Activated CD8-positive, alpha-beta memory T cell treated with anti-CD3 and anti-CD28 coated beads for 48 hours (primary cell): Measurements from ENCODE around the gene ERVW-1.
"Not testable (repeated sequence)": the region's sequence is repeated elsewhere in the genome, so short reads cannot be mapped to it uniquely, and the experiment has no call there.

Source experiments
- DNase-seq, 3 experiments: peaks; one replicate each; pipeline ENCODE4 v3.0.0-alpha.2; 2020; ENCODE audit warnings: low read depth in 2 of 3, low spot score in 2 of 3

ERVW-1 gene

GRCh38 chr7:92475261-92475770 is 2.4 kb downstream of the ERVW-1 start:
- DNase-seq = not testable (repeated sequence)

GRCh38 chr7:92473989-92474388 is 3.8 kb downstream of the ERVW-1 start:
- not testable (repeated sequence) for DNase-seq

DNA sequence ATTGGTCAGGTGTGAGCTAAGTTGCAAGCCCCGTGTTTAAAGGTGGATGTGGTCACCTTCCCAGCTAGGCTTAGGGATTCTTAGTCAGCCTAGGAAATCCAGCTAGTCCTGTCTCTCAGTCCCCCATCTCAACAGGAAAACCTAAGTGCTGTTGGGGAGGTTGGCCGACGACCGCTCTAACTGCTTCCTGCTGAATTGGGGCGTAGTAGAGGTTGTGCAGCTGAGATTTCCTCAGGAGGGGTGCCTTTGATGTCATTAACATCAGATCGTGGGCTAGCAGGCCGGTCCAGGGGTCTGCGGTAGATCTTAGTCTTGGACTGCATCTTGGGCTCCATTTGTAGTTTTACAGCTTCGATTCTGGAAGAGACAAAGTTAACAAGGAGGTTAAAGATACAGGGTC is 9.2 kb downstream of the ERVW-1 start:
- DNase-seq = not testable (repeated sequence)

DNA sequence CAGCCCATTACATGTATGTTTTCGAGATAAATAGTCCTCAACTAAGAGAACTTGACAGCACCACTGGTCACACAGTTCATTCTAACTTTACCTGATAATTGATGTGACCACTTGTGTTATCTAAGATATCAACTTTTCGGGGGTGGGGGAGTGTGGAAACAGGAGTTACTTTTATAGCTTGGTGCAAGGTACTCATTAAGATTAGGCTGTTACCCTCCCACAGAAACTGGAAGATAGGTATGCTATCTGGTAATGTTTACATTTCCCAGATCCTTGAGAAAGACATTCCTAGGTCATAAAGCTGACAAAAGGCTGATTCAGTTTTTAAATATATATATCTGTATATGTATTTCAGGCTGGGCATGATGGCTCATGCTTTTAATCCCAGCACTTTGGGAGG is 11.1 kb downstream of the ERVW-1 start:
- DNase-seq = no peak

DNA sequence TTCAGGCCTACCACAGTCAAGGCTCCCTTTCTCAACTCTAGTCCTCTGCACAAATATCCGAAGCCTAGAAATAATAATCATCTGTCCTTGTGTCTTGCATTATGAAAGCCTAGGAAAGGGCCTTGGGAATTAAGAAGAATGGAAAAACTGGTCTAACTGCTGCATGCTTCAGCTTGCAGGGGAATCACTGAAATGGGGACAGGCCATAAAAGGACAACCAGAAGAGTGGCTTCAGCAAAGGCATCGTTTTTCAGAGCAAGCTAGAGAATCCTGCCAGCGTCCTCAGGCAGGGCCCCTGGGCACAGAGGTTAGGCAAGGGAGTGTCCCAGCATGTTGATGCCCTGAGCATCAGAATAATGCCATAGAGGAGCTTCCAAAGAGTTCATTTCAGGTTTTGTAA is 13.2 kb downstream of the ERVW-1 start:
- no peak for DNase-seq

GRCh38 chr7:92462560-92462959 is 15.2 kb downstream of the ERVW-1 start:
- no peak for DNase-seq

- DNase-seq = no peak
Observed at GRCh38 chr7:92461027-92462003, 16.4 kb downstream of the ERVW-1 start.

DNA sequence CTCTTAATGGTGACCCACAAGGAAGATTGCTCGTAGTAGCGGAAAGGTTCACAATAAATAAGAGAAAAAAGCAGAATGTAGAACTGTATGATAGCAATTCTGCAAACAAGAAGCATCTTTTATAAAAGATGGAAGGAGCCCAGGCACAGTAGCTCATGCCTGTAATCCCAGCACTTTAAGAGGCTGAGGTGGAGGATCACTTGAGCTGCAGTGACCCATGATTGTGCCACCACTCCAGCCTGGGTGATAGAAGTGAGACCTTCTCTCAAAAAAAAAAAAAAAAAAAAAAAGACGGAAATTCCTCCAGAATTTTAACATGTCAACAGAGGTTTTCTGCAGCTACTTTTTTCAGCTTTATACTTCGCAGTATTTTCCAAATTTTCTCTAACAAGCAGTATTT is 17.2 kb downstream of the ERVW-1 start:
- DNase-seq = no peak

DNA sequence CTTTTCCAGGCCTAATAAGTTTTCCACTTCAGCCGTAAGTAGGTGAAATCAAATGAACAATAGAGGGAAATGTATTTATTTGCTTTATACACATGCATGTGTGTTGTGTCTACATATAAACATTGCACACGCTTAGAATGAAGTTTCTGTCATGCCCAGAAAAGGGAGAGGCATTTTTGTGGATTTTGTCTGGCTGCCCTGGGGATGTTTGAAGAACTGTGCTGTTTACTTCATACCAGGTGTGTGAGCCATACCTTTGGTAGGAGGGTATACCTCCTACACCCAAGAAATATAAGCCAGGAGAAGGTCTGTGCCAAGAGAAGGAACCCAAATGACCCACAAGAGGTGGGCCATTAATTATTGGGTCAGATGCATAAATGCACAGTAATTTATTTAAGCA is 17.6 kb downstream of the ERVW-1 start:
- DNase-seq = no peak

- DNase-seq = no peak
Observed at GRCh38 chr7:92456236-92456635, 21.5 kb downstream of the ERVW-1 start.

- DNase-seq = no peak
Observed at GRCh38 chr7:92451645-92452044, 26.1 kb downstream of the ERVW-1 start.

DNA sequence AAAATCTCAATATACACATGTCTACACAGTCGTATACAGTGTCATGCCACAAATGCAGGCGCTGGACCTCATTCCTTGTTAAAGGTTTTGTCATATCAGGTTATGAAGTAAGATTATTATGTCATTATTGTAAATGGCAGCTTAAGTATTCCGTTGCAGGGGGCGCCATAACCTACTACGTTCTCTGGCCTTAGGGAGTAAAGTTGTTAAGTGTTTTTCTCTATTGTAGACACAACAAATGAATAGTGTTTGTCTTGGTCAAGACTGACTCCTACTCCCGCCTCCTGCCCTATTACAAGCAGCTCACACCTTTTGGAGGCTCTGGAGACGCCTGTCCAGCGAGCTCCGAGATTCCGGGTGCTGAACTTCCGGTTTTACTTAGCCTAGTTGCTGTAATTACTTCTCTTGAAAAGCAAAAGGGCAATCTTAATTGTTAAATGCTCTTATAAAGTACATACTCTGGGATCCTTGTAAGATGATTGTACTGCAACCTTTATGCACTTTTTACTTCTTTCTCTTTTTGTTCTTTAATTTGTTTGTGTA is 29.5 kb downstream of the ERVW-1 start:
- DNase-seq = peak; percentile 2 to 16 (median 7)

DNA sequence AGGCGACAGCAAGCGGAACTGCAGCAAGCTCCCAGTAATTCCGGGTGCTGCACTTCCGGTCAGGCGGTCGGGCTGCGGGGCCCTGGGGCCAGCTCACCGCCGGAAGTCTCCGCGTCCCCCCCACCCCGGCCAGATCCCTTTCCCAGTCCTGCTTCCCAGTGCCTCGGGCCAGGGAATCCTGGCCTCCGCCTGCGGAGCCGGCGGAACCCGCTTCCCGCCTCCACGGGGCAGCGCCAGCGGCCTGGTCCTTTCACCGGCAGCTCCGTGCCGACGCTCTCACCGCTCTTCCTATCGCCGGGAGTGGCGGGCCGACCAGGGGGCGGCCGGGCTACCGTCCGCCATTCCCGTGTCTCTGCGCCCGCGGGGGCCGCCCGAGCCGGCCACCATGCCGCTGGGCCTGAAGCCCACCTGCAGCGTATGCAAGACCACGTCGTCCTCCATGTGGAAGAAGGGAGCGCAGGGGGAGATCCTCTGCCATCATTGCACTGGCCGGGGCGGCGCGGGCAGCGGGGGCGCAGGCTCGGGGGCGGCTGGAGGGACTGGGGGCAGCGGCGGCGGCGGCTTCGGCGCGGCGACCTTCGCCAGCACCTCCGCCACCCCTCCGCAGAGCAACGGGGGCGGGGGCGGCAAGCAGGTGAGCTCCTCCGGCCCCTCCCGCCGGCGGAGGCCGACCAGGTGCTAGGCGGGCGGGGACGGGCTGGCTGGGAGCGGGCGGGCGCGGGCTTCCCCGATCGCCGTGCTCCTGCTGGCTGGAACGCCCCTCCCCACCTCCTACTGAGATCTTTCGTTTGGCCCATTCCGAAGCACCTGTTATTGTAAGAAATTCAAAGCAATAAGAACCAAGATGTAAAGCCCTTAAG is 30.2 kb downstream of the ERVW-1 start, which contains the start of gene GATAD1:
TSS of gene GATAD1 (plus strand) at position 138 of the 860 bp plus-strand sequence. CDS start at position 386, 248 bp downstream.
- peak; percentile 47 to 63 (median 62) for DNase-seq

DNA sequence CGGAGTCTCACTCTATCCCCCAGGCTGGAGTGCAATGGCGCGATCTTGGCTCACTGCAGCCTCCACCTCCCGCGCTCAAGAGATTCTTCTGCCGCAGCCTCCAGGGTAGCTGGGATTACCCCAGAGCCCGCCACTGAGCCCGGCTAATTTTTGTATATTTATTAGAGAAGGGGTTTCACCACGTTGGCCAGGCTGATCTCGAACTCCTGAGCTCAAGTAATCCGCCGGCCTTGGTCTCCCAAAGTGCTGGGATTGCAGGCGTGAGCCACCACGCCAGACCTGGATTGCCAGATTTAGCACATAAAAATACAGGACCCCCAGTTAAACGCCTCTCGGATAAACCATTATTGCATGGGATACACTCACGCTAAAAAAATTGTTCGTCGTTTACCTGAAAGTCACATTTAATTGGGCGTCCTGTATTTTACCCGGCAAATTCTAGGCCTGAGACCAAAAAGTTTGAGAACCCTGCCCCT is 30.8 kb downstream of the ERVW-1 start:
- no peak for DNase-seq

DNA sequence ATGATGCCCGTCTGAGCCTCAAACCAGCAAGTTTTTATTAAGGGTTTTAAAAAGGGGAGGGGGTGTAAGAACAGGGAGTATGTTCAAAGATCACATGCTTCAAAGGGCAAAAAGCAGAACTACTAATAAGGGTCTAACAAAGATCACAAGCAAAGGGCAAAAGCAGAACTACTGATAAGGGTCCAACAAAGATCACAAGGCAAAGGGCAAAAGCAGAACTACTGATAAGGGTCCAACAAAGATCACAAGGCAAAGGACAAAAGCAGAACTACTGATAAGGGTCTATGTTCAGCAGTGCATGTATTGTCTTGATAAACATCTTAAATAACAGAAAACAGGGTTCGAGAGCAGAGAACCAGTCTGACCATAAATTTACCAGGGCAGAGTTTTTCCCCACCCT is 35.0 kb downstream of the ERVW-1 start:
- not testable (repeated sequence) for DNase-seq

DNA sequence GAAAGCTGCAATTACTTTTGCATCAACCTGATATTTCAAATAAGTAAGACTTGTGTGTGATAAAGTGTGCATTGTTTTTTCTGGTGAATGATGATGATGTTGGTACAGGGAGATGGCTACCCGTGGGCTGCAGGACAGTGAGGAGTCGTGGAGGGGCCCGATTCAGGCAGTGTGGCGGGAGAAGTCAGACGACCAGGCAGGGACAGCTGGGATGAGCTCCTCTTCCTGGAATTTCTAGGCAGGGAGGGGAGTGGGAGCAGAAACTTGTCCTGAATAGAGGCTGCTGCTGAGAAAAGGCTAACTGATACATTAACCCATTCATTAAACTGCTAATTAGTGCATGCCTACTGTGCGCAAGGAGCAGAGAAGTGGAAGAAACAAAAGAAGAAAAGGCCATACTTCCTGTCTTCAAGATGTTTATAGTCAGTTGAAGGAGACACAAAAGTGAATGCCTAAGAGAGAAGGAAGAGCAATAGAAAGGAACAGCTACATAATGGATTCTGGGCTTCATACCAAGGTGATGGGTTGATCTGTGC is 39.7 kb downstream of the ERVW-1 start:
- no peak for DNase-seq

DNA sequence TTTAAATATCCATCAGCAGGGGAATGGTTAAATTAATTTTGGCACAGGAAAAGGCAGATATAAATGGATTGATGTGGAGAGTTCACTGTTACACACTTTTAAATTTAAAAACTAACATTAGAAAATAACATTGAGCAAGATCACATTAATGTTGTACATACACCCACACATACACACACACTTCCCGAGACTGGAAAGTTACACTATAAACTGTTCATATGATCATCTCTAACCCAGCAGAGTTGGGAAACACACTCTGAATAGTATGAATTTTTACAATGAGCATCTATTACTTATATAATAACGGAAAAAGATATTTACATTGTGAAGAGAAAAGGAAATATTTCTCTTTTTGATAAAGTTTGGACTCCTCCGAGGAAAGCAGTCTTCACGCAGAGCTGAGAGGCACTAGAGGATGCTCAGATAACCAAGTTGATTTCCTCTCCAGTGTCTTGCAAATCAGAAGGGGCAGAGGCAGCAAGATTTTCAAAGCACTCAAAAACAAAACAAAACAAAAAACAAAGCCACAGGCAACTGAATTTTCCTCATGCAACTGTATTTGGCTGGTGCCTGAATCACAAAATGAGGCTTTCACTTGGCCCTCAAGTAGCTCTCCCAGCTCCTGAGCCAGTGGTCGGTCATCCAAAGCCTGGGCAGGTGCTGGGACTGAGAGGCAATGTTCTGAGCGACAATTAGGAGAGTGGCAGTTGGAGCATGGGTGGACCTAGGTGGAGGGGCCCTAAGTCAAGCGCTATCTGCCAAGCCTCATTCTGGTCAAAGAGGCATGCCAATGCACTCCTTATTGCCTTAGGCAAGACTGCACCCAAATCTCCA is 40.9 kb downstream of the ERVW-1 start:
- no peak for DNase-seq

GRCh38 chr7:92435542-92435941 is 42.2 kb downstream of the ERVW-1 start:
- DNase-seq = no peak

DNA sequence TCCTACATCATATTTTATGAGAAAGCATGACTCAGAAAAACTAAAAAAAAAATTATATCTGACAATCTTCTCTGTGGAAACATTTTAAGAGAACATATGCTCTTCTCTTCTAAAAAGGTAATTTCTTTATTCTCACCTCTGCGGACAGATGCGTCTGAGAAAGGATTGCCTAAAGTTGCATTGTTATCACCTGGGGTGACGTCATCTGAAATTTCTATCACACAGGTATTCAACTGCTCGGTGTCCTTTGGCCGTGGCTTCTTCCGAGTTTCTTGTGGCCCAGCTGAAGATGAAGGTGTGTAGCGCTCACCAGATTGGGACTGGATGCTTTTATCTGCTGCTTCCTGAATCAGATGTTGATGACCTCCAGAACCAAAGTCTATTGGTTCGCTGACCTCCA is 44.7 kb downstream of the ERVW-1 start:
- DNase-seq = no peak
